GM10266 (cell line): Measurements from ENCODE around the gene TLR4.

Experiments used
- DNase-seq: peaks from one replicate; pipeline ENCODE4 v3.0.0; 2012; ENCODE audit errors: extremely low spot score
- TF ChIP-seq, protein P1 (sequence below): IDR thresholded peaks from 2 replicates; pipeline ENCODE4 v1.5.1; 2012; ENCODE audit warnings: mild to moderate bottlenecking, low read depth; ENCODE audit not compliant: control insufficient read depth, insufficient read depth; ENCODE audit errors: missing control alignments

The TLR4 gene

DNA sequence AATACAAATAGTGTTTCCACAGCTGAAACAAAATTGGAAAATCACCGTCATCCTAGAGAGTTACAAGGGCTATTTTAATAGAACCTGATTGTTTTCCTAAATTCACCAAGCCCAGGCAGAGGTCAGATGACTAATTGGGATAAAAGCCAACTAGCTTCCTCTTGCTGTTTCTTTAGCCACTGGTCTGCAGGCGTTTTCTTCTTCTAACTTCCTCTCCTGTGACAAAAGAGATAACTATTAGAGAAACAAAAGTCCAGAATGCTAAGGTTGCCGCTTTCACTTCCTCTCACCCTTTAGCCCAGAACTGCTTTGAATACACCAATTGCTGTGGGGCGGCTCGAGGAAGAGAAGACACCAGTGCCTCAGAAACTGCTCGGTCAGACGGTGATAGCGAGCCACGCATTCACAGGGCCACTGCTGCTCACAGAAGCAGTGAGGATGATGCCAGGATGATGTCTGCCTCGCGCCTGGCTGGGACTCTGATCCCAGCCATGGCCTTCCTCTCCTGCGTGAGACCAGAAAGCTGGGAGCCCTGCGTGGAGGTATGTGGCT is at the start of gene TLR4:
TSS of gene TLR4 (plus strand) at position 380 of the 552 bp plus-strand sequence. CDS start at position 450, 70 bp downstream.
- no peak for DNase-seq
- TF ChIP-seq, protein P1, sequence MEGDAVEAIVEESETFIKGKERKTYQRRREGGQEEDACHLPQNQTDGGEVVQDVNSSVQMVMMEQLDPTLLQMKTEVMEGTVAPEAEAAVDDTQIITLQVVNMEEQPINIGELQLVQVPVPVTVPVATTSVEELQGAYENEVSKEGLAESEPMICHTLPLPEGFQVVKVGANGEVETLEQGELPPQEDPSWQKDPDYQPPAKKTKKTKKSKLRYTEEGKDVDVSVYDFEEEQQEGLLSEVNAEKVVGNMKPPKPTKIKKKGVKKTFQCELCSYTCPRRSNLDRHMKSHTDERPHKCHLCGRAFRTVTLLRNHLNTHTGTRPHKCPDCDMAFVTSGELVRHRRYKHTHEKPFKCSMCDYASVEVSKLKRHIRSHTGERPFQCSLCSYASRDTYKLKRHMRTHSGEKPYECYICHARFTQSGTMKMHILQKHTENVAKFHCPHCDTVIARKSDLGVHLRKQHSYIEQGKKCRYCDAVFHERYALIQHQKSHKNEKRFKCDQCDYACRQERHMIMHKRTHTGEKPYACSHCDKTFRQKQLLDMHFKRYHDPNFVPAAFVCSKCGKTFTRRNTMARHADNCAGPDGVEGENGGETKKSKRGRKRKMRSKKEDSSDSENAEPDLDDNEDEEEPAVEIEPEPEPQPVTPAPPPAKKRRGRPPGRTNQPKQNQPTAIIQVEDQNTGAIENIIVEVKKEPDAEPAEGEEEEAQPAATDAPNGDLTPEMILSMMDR = no peak

DNA sequence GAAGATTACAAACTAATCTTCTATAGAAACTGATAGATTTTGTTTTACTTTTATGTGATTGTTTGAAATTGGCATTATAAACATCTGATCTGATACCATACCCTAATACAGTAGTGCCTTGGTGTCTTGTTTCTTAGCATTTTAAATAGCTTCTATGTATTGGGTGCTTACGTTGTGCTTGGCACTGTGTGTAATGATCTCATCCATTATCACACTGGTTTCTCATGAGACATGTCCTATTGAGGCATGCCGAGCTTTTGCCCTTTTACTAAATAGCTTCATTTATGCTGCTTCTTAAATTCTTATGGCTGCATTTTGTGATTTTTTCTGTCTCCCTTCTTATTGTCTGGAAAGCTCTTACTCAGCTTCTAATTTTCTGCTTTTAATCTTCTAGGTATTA is 48.2 kb upstream of the TLR4 start:
- no peak for DNase-seq

DNA sequence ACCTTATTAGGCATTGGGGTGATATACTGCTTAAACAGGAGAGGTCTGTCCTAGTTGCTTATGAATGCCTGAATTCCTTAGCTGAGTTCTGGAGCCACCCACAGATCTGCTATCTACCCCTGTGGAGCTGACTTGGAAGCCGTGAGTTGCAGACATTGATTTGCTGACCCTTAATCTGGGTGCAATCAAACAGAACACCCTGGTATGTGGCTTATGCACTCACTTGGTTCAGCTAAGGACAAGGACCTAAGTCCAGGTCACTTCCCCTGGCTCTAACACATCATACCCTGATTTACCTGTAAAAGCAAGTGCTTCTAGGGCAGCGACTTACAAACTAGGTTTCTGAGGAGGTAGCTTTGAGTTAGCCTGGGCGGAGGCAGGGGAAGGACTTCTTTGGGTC is 41.6 kb upstream of the TLR4 start:
- TF ChIP-seq, protein P1 = no peak
- no peak for DNase-seq

More for the DNA sequence above, 48.2 kb upstream of the TLR4 start:
- TF ChIP-seq, protein P1 = no peak

DNA sequence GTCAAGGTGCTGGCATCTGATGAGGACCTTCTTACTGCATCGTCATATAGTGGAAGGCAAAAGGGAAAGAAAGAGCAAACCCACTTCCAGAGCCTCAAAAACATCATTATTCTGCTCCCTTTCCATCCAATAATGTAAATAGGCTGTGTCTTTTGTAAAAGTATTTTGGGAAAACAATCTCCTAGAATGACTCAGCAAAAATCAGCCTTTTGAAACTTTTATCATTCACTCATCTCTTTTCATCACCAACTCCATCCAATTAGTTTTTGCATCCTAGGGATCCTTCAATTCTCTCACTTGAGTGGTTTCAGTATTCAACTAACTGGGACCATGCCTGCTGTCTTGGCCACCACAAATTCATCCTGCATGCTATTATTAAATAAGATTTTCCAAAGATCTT is 39.8 kb upstream of the TLR4 start:
- DNase-seq = no peak
- TF ChIP-seq, protein P1 = no peak

DNA sequence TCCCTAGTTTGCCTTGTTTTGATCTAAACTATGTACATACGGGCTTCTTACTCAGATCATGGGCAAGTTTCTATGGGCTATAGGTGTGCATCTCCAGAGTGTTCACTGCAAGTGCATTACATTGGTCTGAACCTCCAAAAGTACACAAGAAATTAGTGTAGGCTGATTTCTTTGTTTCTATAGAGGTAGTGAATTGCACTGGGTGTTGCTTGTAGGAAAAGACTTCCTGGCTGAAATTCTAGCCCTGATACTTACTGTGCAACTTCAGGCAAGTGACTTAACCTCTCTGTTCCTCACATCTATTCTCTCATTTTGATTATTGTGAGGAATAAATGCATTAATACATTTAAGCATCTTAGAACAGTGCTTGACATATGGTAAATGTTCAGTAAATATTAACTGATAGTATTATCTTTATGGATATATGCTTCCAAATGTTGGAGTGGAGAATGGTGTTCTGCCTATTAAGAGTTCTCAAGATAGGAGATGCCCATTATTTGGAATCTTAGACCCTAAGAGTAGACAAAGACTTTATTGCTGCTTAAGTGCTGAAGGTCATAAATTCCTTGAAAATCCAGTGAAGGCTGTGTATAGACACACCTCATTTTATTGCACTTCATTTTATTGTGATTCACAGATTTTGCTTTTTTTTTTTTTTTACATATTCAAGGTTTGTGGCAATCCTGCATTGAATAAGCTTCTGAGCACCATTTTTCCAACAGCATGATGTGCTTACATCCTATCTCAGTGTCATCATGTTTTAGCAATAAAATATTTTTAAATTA is 38.4 kb upstream of the TLR4 start:
- DNase-seq = no peak
- TF ChIP-seq, protein P1 = no peak

DNA sequence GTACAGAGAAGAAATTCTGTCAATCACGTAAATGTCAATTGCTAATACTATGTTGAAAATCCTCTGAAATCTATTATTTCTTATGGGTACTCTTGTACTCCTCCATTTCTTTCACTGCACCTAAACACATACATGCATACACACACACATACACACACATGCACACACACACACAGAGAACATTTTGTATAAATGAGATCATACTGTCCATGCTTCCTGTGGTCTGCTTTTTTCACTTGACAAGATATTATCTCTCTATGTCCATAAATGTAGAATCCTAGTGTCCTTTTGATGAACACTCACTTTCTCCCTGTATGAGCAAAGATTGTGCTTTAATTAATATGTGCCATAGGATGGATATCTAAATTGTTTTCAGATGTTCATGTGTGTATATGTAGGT is 32.7 kb upstream of the TLR4 start:
- no peak for DNase-seq
- TF ChIP-seq, protein P1 = no peak

GRCh38 chr9:117672369-117672768 is 31.8 kb upstream of the TLR4 start:
- DNase-seq = no peak
- TF ChIP-seq, protein P1 = no peak
